Activated naive CD4-positive, alpha-beta T cell treated with anti-CD3 and anti-CD28 coated beads, Interleukin-2, amount 50 U/mL, for 72 hours (primary cell): ENCODE measurements around the gene CD244. TPM values are rescaled to one million over a fixed set of nuclear protein-coding genes. Genes with fewer than 3 reads are reported as not detected.
"Not testable (repeated sequence)": the region's sequence is repeated elsewhere in the genome, so short reads cannot be mapped to it uniquely, and the experiment has no call there.

Experiments used
- ATAC-seq, 2 donors: fragments of 150-1000 bp; cut with Tn5 transposase; 2 replicates each; pipeline ENCODE4 v1.10.0; 2021; ENCODE audit warnings: mild to moderate bottlenecking in 2 of 2, moderate library complexity in 2 of 2
- DNase-seq, 2 donors: peaks; one replicate each; pipeline ENCODE4 v3.0.0; 2021 to 2022; ENCODE audit warnings: low spot score in 2 of 2
- H3K27ac Mint-ChIP-seq, 2 donors: one replicate each; pipeline ENCODE4 v1.8.0; 2022; ENCODE audit warnings: mild to moderate bottlenecking in 2 of 2, mixed read lengths in 2 of 2
- H3K36me3 Mint-ChIP-seq, 2 donors: one replicate each; pipeline ENCODE4 v1.8.0; 2022; ENCODE audit warnings: mixed read lengths in 2 of 2
- H3K9me3 Mint-ChIP-seq, 2 donors: one replicate each; pipeline ENCODE4 v1.8.0; 2022; ENCODE audit warnings: mixed read lengths in 2 of 2
- total RNA-seq, 2 donors: library from RNA; stranded (reverse); gene quantifications; one replicate each; pipeline ENCODE4 v1.2.3, GENCODE V29; 2022

CD244 gene
- total RNA-seq, 2 donors from 2014 or later = 0.36 TPM; not detected in 1

GRCh38 chr1:160883581-160884513, 21.2 kb upstream of the CD244 start:
- Mint-ChIP-seq H3K27ac (no peak overlapping the region), H3K36me3 (no peaks in the 10 kb centered on the region), H3K9me3 (no peaks in the 10 kb centered on the region)
- no peak for ATAC-seq
- no peak for DNase-seq

- DNase-seq (no peak), ATAC-seq (no peak)
- H3K9me3 Mint-ChIP-seq = no peaks in the 10 kb centered on the region
- H3K36me3 Mint-ChIP-seq = no peaks in the 10 kb centered on the region
- H3K27ac Mint-ChIP-seq = no peak overlapping the region
These were observed 19.9 kb upstream of the CD244 start for GRCh38 chr1:160882582-160882981.

- not testable (repeated sequence) for H3K9me3 Mint-ChIP-seq, ATAC-seq, H3K27ac Mint-ChIP-seq, DNase-seq, H3K36me3 Mint-ChIP-seq
These were observed 18.6 kb upstream of the CD244 start for GRCh38 chr1:160881264-160881663.

GRCh38 chr1:160880216-160880615, 17.5 kb upstream of the CD244 start:
- no peak overlapping the region for H3K27ac Mint-ChIP-seq
- DNase-seq (no peak), ATAC-seq (no peak)
- no peaks in the 10 kb centered on the region for H3K9me3 Mint-ChIP-seq
- no peaks in the 10 kb centered on the region for H3K36me3 Mint-ChIP-seq

- Mint-ChIP-seq H3K9me3 (no peaks in the 10 kb centered on the region), H3K36me3 (no peaks in the 10 kb centered on the region), H3K27ac (no peak overlapping the region)
- DNase-seq = no peak
- peak in 1 of 2 donors; percentile 61 for ATAC-seq
These were observed 16.4 kb upstream of the CD244 start for GRCh38 chr1:160879056-160879455.

GRCh38 chr1:160877221-160877620, 14.5 kb upstream of the CD244 start:
- H3K36me3 Mint-ChIP-seq = no peaks in the 10 kb centered on the region
- DNase-seq (no peak), ATAC-seq (peak; percentile 47 to 52)
- no peaks in the 10 kb centered on the region for H3K9me3 Mint-ChIP-seq
- H3K27ac Mint-ChIP-seq = peak overlapping the region in 1 of 2 donors; percentile 2

GRCh38 chr1:160876311-160876710, 13.6 kb upstream of the CD244 start:
- no peak overlapping the region for H3K27ac Mint-ChIP-seq
- H3K9me3 Mint-ChIP-seq = no peaks in the 10 kb centered on the region
- no peak for ATAC-seq
- DNase-seq = no peak
- H3K36me3 Mint-ChIP-seq = no peaks in the 10 kb centered on the region

- DNase-seq, H3K9me3 Mint-ChIP-seq, ATAC-seq, H3K27ac Mint-ChIP-seq, H3K36me3 Mint-ChIP-seq: not testable (repeated sequence)
These were observed 12.9 kb upstream of the CD244 start for GRCh38 chr1:160875591-160875990.

GRCh38 chr1:160874935-160875334, 12.2 kb upstream of the CD244 start:
- ATAC-seq = peak; percentile 71 to 79
- Mint-ChIP-seq H3K36me3 (no peaks in the 10 kb centered on the region), H3K27ac (peak overlapping the region in 1 of 2 donors; percentile 31), H3K9me3 (no peaks in the 10 kb centered on the region)
- no peak for DNase-seq

- DNase-seq (no peak), ATAC-seq (no peak)
- Mint-ChIP-seq H3K36me3 (no peaks in the 10 kb centered on the region), H3K9me3 (no peaks in the 10 kb centered on the region), H3K27ac (no peak overlapping the region)
These were observed 5.5 kb upstream of the CD244 start for GRCh38 chr1:160868141-160868540.

- not testable (repeated sequence) for H3K9me3 Mint-ChIP-seq, DNase-seq, ATAC-seq, H3K36me3 Mint-ChIP-seq, H3K27ac Mint-ChIP-seq
These were observed 5.0 kb upstream of the CD244 start for GRCh38 chr1:160867651-160868050.

GRCh38 chr1:160866695-160867260, 4.1 kb upstream of the CD244 start:
- ATAC-seq (no peak), DNase-seq (no peak)
- H3K36me3 Mint-ChIP-seq = no peaks in the 10 kb centered on the region
- no peaks in the 10 kb centered on the region for H3K9me3 Mint-ChIP-seq
- H3K27ac Mint-ChIP-seq = no peak overlapping the region

GRCh38 chr1:160866001-160866694, 3.5 kb upstream of the CD244 start:
- Mint-ChIP-seq H3K9me3 (no peaks in the 10 kb centered on the region), H3K36me3 (no peaks in the 10 kb centered on the region), H3K27ac (no peak overlapping the region)
- DNase-seq = no peak
- ATAC-seq = no peak

- no peaks in the 10 kb centered on the region for H3K36me3 Mint-ChIP-seq
- ATAC-seq (no peak), DNase-seq (no peak)
- no peaks in the 10 kb centered on the region for H3K9me3 Mint-ChIP-seq
- no peak overlapping the region for H3K27ac Mint-ChIP-seq
These were observed 2.6 kb upstream of the CD244 start for GRCh38 chr1:160865337-160865736.

- peak overlapping the region in 1 of 2 donors; percentile 18 for H3K27ac Mint-ChIP-seq
- no peaks in the 10 kb centered on the region for H3K36me3 Mint-ChIP-seq
- no peaks in the 10 kb centered on the region for H3K9me3 Mint-ChIP-seq
- no peak for ATAC-seq
- no peak for DNase-seq
These were observed 1.5 kb upstream of the CD244 start for GRCh38 chr1:160864173-160864572.

GRCh38 chr1:160863774-160864131, 1.1 kb upstream of the CD244 start:
- Mint-ChIP-seq H3K36me3 (no peaks in the 10 kb centered on the region), H3K27ac (peak overlapping the region; percentile 18 to 38), H3K9me3 (no peaks in the 10 kb centered on the region)
- ATAC-seq = no peak
- no peak for DNase-seq

GRCh38 chr1:160863061-160863773, 530 bp upstream of the CD244 start:
- no peak for DNase-seq
- Mint-ChIP-seq H3K27ac (peak overlapping the region; percentile 18 to 38), H3K36me3 (no peaks in the 10 kb centered on the region), H3K9me3 (no peaks in the 10 kb centered on the region)
- ATAC-seq = no peak
